ENCODE data around the gene ZEB2.

Gene ZEB2

DNA sequence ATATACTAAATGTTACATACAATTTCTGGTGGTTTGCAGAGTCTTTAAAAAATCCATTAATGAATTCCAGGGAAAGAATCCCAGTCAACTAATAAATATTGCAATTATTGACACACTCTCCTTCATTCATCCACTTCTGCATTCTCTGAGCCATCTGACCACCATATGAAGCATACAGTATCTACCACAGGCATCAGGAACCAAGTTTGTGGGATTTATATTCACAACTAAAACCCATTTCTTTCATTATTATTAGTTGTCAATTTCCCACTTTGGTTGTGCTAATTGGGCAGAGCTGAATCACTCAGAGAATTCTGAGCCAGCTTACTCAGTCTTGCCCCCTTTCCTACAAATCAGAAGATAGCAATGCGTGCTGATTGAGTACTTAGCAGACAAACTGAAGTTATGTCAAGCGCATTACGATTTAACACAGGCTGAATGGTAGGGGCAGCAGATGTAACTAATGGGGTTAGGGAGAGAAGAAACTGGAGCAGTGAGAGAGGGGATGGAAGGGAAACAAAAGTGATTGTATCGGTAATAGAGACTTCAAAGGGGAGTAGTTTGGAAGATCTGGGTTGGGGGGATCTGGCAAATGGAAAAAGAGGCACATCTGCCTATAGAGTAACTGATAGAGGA, 52.3 kb downstream of the ZEB2 start:
- Histone ChIP-seq H3K27ac (no peak overlapping the region), H3K27me3 (replicated peaks) (no peaks in the 10 kb centered on the region), H3K4me3 (ENCODE audit: low read depth, low read length) (no peak overlapping the region), H3K36me3 (replicated peaks) (peaks cover 6% of the 10 kb centered on the region)
- in situ Hi-C loops (cut with HindIII; ENCODE audit: low pct_ligation_motif_present, low sequenced_read_pairs): no loop called here
- no peak for TF ChIP-seq CTCF (IDR thresholded peaks at IDR 0.05; ENCODE audit: low read depth, low read length, missing control alignments)
- no peak for DNase-seq

- H3K27ac ChIP-seq: no peak overlapping the region
- in situ Hi-C loops (cut with HindIII; ENCODE audit: low pct_ligation_motif_present, low sequenced_read_pairs): no loop called here
- no peaks in the 10 kb centered on the region for H3K27me3 ChIP-seq (replicated peaks)
- no peak for DNase-seq
- no peak for TF ChIP-seq CTCF (IDR thresholded peaks at IDR 0.05; ENCODE audit: low read depth, low read length, missing control alignments)
- H3K4me3 ChIP-seq (ENCODE audit: low read depth, low read length): no peak overlapping the region
- H3K36me3 ChIP-seq (replicated peaks): peaks cover 3% of the 10 kb centered on the region
Observed at GRCh38 chr2:144466637-144467036, 53.3 kb downstream of the ZEB2 start.

GRCh38 chr2:144465749-144466148, 54.2 kb downstream of the ZEB2 start:
- Histone ChIP-seq H3K4me3 (ENCODE audit: low read depth, low read length) (no peak overlapping the region), H3K27me3 (replicated peaks) (no peaks in the 10 kb centered on the region), H3K36me3 (replicated peaks) (peaks cover 3% of the 10 kb centered on the region), H3K27ac (no peak overlapping the region)
- in situ Hi-C loops (cut with HindIII; ENCODE audit: low pct_ligation_motif_present, low sequenced_read_pairs): no loop called here
- no peak for TF ChIP-seq CTCF (IDR thresholded peaks at IDR 0.05; ENCODE audit: low read depth, low read length, missing control alignments)
- DNase-seq: no peak

- Histone ChIP-seq H3K27ac (no peak overlapping the region), H3K4me3 (ENCODE audit: low read depth, low read length) (no peak overlapping the region), H3K27me3 (replicated peaks) (no peaks in the 10 kb centered on the region), H3K36me3 (replicated peaks) (peaks cover 3% of the 10 kb centered on the region)
- in situ Hi-C loops (cut with HindIII; ENCODE audit: low pct_ligation_motif_present, low sequenced_read_pairs): no loop called here
- no peak for DNase-seq
- no peak for TF ChIP-seq CTCF (IDR thresholded peaks at IDR 0.05; ENCODE audit: low read depth, low read length, missing control alignments)
Observed at GRCh38 chr2:144464730-144465129, 55.2 kb downstream of the ZEB2 start.

GRCh38 chr2:144463266-144463665, 56.7 kb downstream of the ZEB2 start:
- Histone ChIP-seq H3K4me3 (ENCODE audit: low read depth, low read length) (no peak overlapping the region), H3K27ac (no peak overlapping the region), H3K27me3 (replicated peaks) (no peaks in the 10 kb centered on the region), H3K36me3 (replicated peaks) (peaks cover 3% of the 10 kb centered on the region)
- no peak for TF ChIP-seq CTCF (IDR thresholded peaks at IDR 0.05; ENCODE audit: low read depth, low read length, missing control alignments)
- DNase-seq: no peak
- in situ Hi-C loops (cut with HindIII; ENCODE audit: low pct_ligation_motif_present, low sequenced_read_pairs): no loop called here

GRCh38 chr2:144462266-144462665, 57.7 kb downstream of the ZEB2 start:
- peaks cover 3% of the 10 kb centered on the region for H3K36me3 ChIP-seq (replicated peaks)
- no peaks in the 10 kb centered on the region for H3K27me3 ChIP-seq (replicated peaks)
- no peak overlapping the region for H3K4me3 ChIP-seq (ENCODE audit: low read depth, low read length)
- in situ Hi-C loops (cut with HindIII; ENCODE audit: low pct_ligation_motif_present, low sequenced_read_pairs): no loop called here
- no peak for TF ChIP-seq CTCF (IDR thresholded peaks at IDR 0.05; ENCODE audit: low read depth, low read length, missing control alignments)
- DNase-seq: no peak
- H3K27ac ChIP-seq: peak overlapping the region; percentile 89

Measured in brain microvascular endothelial cell (primary cell).